HepG2 (cell line): ENCODE data around the gene ANTXRL. TPM values are rescaled to one million over a fixed set of nuclear protein-coding genes. Genes with fewer than 3 reads are reported as not detected.

Experiments
- ATAC-seq: fragments of 200-7000 bp; cut with Tn5 transposase; 3 replicates; pipeline ENCODE4 v1.9.1; 2020; ENCODE audit warnings: mild to moderate bottlenecking, moderate library complexity
- BruUV-seq: library from RNA; stranded (reverse); fragments of 400-500 nt; replicated peaks from 2 replicates; lab custom pipeline; 2021; lab: Mats Ljungman, UMichigan
- CTCF ChIA-PET: fragments of 300-600 bp; formaldehyde crosslinking; extraction: SDS; loops from one replicate; lab custom pipeline; 2021; ENCODE audit warnings: low total read pairs, inconsistent platforms, low intra/inter-chr PET ratio; lab: Yijun Ruan, JAX
- POLR2A ChIA-PET: fragments of 350-600 bp; sonication (Branson Sonifier 250); formaldehyde crosslinking; loops from one replicate; lab custom pipeline; 2020; ENCODE audit warnings: antibody characterized with exemption, inconsistent platforms; lab: Yijun Ruan, JAX
- DNase-seq: peaks from one replicate; pipeline ENCODE4 v3.0.0-alpha.2; 2015; ENCODE audit warnings: low spot score
- FAIRE-seq: peaks from 3 replicates; lab custom pipeline; 2011; peaks lifted over from hg19 to GRCh38; lab: Jason Lieb, UNC
- H2AFZ ChIP-seq: one replicate; pipeline ENCODE4 v1.6.1; 2011; ENCODE audit warnings: low read length, inconsistent platforms
- H3K27ac ChIP-seq: fragments of 300-600 bp; 3 replicates; pipeline ENCODE4 v1.8.0; 2011; ENCODE audit warnings: mixed run types, mild to moderate bottlenecking, mixed read lengths, low read length, inconsistent platforms; ENCODE audit not compliant: insufficient read depth; ENCODE audit errors: extremely low read length
- H3K27me3 ChIP-seq, 2 experiments: fragments of 200-600 bp in 1 of 2; 2 replicates in 1 of 2; 3 replicates in 1 of 2; pipeline versions ENCODE4 v1.6.0 to v1.8.0; 2011; ENCODE audit warnings: low read length in 2 of 2, mild to moderate bottlenecking in 2 of 2, moderate library complexity in 2 of 2, inconsistent platforms in 1 of 2; ENCODE audit not compliant: insufficient read depth in 2 of 2, control insufficient read depth in 1 of 2
- H3K36me3 ChIP-seq, 2 experiments: fragments of 200-600 bp in 1 of 2; replicated peaks in 1 of 2; 2 replicates in 1 of 2; 3 replicates in 1 of 2; pipeline versions ENCODE4 v1.5.1 to v1.8.0; 2011; ENCODE audit warnings: low read length in 2 of 2, inconsistent platforms in 1 of 2; ENCODE audit not compliant: insufficient read depth in 2 of 2, control insufficient read depth in 1 of 2
- H3K4me1 ChIP-seq: 2 replicates; pipeline ENCODE4 v1.5.1; 2012; ENCODE audit warnings: low read length, inconsistent platforms; ENCODE audit not compliant: insufficient read depth
- H3K4me2 ChIP-seq: 2 replicates; pipeline ENCODE4 v1.6.0; 2011; ENCODE audit warnings: low read depth, low read length, inconsistent platforms
- H3K4me3 ChIP-seq, 3 experiments: fragments of 200-600 bp in 1 of 3; sonication (generic), shearing (Covaris generic) in 1 of 3; replicated peaks in 1 of 3; 2 replicates each; pipeline ENCODE4 v1.5.1; 2011 to 2016; ENCODE audit warnings: low read length in 3 of 3, inconsistent platforms in 2 of 3, low read depth in 2 of 3, mild to moderate bottlenecking in 2 of 3, control low read depth in 1 of 3, mixed read lengths in 1 of 3; ENCODE audit not compliant: insufficient read depth in 1 of 3
- H3K79me2 ChIP-seq: one replicate; pipeline ENCODE4 v1.6.1; 2011; ENCODE audit warnings: low read length, inconsistent platforms; ENCODE audit not compliant: insufficient read depth
- H3K9ac ChIP-seq: 2 replicates; pipeline ENCODE4 v1.6.0; 2011; ENCODE audit warnings: mild to moderate bottlenecking, low read depth, low read length, inconsistent platforms; ENCODE audit not compliant: insufficient read depth
- H3K9me3 ChIP-seq: 2 replicates; pipeline ENCODE4 v1.5.1; 2012; ENCODE audit warnings: mild to moderate bottlenecking, low read length
- H4K20me1 ChIP-seq: 2 replicates; pipeline ENCODE4 v1.6.0; 2011; ENCODE audit warnings: inconsistent platforms, mild to moderate bottlenecking, low read length, moderate library complexity; ENCODE audit not compliant: insufficient read depth
- CREM ChIP-seq, 2 experiments: sonication (generic) in 1 of 2; formaldehyde crosslinking in 1 of 2; IDR thresholded peaks; 2 replicates each; pipeline versions ENCODE4 v1.4.0 to v1.6.1; 2016 to 2020; ENCODE audit warnings: antibody characterized with exemption in 1 of 2, mild to moderate bottlenecking in 1 of 2, missing genetic modification reagents in 1 of 2
- ZNF468 ChIP-seq: sonication (generic); formaldehyde crosslinking; IDR thresholded peaks from 2 replicates; pipeline ENCODE4 v1.8.0; 2022; ENCODE audit warnings: mild to moderate bottlenecking, moderate library complexity, missing genetic modification reagents
- WGBS: methylation state at CpG from one replicate; pipeline ENCODE4 v1.1.6; 2017; ENCODE audit warnings: low lambda C conversion rate; 5-methylcytosine and 5-hydroxymethylcytosine counted together
- in situ Hi-C: cut with HindIII; loops from 2 replicates; pipeline ENCODE4 v1.10.0; 2017; ENCODE audit warnings: low pct_unique_long_range_greater_than_20kb; ENCODE audit not compliant: extremely low pct_ligation_motif_present
- intact Hi-C: fragments of 100-400 bp; cut with micrococcal nuclease; formaldehyde crosslinking; loops from one replicate; pipeline ENCODE4 v1.10.0; 2022; ENCODE audit not compliant: unreplicated experiment
- polyA plus RNA-seq, 8 experiments: library from polyadenylated mRNA; depleted of rRNA in 3 of 8; stranded (reverse) in 7 of 8; unstranded in 1 of 8; fragments of >200 nt; fragmentation: Illumina TruSeq in 4 of 8; extraction: Trizol in 4 of 8; gene quantifications; 2 replicates each; pipeline versions ENCODE4 v1.2.1 to v1.2.3, GENCODE V29; 2011 to 2016; ENCODE audit warnings: low read depth in 4 of 8, missing spikeins in 1 of 8, mixed read lengths in 1 of 8; ENCODE audit not compliant: insufficient read depth in 1 of 8
- total RNA-seq, 5 experiments: library from RNA; depleted of rRNA; stranded (reverse); fragments of >200 nt; fragmentation: Illumina TruSeq; extraction: Trizol; gene quantifications; 2 replicates each; pipeline ENCODE4 v1.2.3, GENCODE V29; 2016; ENCODE audit warnings: low read depth in 1 of 5
- TF ChIP-seq, protein P1 (sequence below): sonication (generic); formaldehyde crosslinking; IDR thresholded peaks from 2 replicates; pipeline ENCODE4 v1.8.0; 2022; ENCODE audit warnings: mild to moderate bottlenecking, missing genetic modification reagents, moderate library complexity
- TF ChIP-seq, protein P2 (sequence below): sonication (generic); formaldehyde crosslinking; conservative IDR thresholded peaks from 2 replicates; pipeline ENCODE4 v1.8.1; 2023; ENCODE audit warnings: missing genetic modification reagents

The ANTXRL gene
- total and polyA plus RNA-seq, 2 of the 13 experiments (the other 11 are each of a cell fraction or from before 2014, with no cell fraction given), result not detected

DNA sequence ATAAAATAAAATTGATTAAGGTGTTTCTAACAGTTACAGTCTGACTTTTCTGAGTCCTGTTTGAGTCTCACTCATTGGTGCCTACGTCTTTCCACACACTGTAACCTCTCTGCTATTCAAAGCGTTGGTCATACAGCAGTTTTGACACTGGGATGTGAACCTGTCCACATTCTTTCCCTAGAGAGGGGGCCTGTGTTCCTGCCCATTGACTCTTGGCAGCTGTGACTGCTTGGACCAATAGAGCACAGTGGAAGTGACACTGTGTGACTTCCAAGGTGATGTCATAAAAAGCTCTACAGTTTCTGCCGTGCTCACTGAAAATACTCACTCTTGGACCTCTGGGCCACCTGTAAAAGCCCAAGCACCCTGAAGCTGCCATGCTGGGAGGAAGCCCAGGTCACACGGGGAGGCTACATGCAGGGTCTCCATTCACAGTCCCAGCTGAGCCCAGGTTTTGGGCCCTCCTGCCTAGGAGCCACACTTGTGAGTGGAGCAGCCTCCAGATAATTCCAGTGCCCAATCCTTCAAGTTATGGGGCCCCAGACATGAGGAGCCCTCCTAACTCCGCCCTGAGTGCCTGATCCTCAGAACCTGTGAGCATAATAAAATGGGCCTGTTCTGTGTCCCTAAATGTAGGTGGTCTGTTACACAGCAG is 704 bp upstream of the ANTXRL start:
- DNase-seq (no peak), ATAC-seq (no peak), FAIRE-seq (no peak)
- H3K4me3 ChIP-seq, result no peak overlapping the region
- in situ Hi-C loops, result loop anchor here (10.0 kb wide), 1 partner anchor 181 kb away; no protein-coding TSS in a partner anchor
- no TSS peak for BruUV-seq
- H3K9ac ChIP-seq, result no peak overlapping the region
- H4K20me1 ChIP-seq, result no peaks in the 10 kb centered on the region
- ChIA-PET POLR2A (no interaction called here), CTCF (no interaction called here)
- H3K27me3 ChIP-seq, result peaks cover 2 to 65% of the 10 kb centered on the region in 2 experiments
- no peaks in the 10 kb centered on the region for H3K9me3 ChIP-seq
- TF ChIP-seq, protein P1, sequence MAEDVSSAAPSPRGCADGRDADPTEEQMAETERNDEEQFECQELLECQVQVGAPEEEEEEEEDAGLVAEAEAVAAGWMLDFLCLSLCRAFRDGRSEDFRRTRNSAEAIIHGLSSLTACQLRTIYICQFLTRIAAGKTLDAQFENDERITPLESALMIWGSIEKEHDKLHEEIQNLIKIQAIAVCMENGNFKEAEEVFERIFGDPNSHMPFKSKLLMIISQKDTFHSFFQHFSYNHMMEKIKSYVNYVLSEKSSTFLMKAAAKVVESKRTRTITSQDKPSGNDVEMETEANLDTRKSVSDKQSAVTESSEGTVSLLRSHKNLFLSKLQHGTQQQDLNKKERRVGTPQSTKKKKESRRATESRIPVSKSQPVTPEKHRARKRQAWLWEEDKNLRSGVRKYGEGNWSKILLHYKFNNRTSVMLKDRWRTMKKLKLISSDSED (CRISPR knock-in tag), result no peak
- TF ChIP-seq ZNF468, result no peak
- TF ChIP-seq, protein P2, sequence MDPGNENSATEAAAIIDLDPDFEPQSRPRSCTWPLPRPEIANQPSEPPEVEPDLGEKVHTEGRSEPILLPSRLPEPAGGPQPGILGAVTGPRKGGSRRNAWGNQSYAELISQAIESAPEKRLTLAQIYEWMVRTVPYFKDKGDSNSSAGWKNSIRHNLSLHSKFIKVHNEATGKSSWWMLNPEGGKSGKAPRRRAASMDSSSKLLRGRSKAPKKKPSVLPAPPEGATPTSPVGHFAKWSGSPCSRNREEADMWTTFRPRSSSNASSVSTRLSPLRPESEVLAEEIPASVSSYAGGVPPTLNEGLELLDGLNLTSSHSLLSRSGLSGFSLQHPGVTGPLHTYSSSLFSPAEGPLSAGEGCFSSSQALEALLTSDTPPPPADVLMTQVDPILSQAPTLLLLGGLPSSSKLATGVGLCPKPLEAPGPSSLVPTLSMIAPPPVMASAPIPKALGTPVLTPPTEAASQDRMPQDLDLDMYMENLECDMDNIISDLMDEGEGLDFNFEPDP (CRISPR knock-in tag), result no peak
- no peak for TF ChIP-seq CREM (IDR thresholded peaks at IDR 0.05)
- TF ChIP-seq CREM (CRISPR knock-in tag; IDR thresholded peaks at IDR 0.05), result no peak
- no peaks in the 10 kb centered on the region for H3K36me3 ChIP-seq
- intact Hi-C loops, result no loop called here
- no peak overlapping the region for H3K4me2 ChIP-seq
- WGBS, result under 1% methylated on average over 4 of the region's 5 CpGs
- H3K4me1 ChIP-seq, result no peaks in the 10 kb centered on the region
- H3K27ac ChIP-seq, result no peak overlapping the region
- no peak overlapping the region for H2AFZ ChIP-seq
- no peaks in the 10 kb centered on the region for H3K79me2 ChIP-seq
